ENCODE measurements around the gene CACNA2D1. TPM values are rescaled to one million over a fixed set of nuclear protein-coding genes. Genes with fewer than 3 reads are reported as not detected.

The CACNA2D1 gene
- total and polyA plus RNA-seq, 9 of the 15 experiments (the other 6 are each of a cell fraction or from before 2014, with no cell fraction given): 0.49 TPM; not detected in 8

DNA sequence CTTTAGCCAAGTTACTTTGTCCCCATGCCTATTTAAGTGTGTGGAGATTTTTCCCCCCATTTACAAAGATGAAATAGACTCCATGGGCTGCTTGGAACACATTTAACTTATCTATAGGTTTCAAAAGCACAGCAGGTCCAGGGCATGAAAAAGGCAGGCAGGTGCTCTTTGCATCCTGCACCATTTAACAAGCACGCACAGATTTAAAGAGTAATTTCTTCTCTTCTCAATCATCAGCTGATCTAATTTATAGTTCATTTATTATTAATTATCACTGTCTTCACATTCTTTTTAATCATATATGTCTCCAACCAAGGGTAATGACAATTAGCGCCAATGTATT lies 156.8 kb downstream of the CACNA2D1 start (continued):
- no peak for TF ChIP-seq GATAD2B (IDR thresholded peaks at IDR 0.05; ENCODE audit: borderline replicate concordance)
- no peak for TF ChIP-seq RB1 (IDR thresholded peaks at IDR 0.05; ENCODE audit: low read depth)
- no peak for TF ChIP-seq SIN3A (IDR thresholded peaks at IDR 0.05; ENCODE audit: borderline replicate concordance in 2 of 2, control insufficient read depth in 1 of 2, low read depth in 2 of 2, low read length in 2 of 2)
- TF ChIP-seq, protein P1, sequence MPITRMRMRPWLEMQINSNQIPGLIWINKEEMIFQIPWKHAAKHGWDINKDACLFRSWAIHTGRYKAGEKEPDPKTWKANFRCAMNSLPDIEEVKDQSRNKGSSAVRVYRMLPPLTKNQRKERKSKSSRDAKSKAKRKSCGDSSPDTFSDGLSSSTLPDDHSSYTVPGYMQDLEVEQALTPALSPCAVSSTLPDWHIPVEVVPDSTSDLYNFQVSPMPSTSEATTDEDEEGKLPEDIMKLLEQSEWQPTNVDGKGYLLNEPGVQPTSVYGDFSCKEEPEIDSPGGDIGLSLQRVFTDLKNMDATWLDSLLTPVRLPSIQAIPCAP (CRISPR knock-in tag; IDR thresholded peaks at IDR 0.05; ENCODE audit: borderline replicate concordance): no peak
- no peak for TF ChIP-seq POLR2G (IDR thresholded peaks at IDR 0.05; ENCODE audit: low read depth, low read length)

DNA sequence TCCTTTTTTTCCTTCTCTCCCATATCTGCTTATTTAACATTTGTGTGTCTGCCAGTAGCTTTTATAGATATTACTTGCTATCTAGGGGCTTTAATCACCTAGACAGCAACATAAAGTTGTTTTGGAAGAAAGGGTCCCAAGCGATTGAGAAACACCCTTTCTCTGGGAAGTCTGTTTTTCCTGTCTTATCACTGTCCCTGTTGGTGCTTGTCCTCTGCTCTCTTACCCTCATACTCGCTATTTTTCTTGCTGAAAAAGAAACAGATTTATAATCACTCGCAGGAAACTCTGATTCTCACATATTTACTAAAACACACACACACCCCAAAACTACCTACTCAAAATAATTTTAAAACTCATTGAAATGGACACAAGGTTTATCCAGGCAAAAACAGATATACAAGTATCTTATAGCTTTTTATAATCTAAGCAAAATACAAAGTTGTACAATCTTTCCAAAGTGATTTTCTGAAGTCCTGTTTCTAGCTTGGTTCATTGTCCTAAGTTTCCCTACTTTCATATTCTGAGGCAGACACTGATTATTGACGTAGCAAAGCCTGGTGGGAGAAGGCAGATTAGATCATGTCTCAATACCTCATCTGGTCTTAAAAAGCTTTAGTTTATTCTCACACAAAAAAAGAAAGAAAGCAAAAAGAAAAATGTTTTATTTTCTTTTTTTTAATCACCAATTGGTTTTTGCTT lies 157.3 kb downstream of the CACNA2D1 start:
- WGBS (ENCODE audit: insufficient coverage, low coverage, missing lambda C conversion rate): 1% methylated on average over 4 of the region's 4 CpGs
- Histone ChIP-seq H3K9me3 (replicated peaks; ENCODE audit: control insufficient read depth, insufficient read depth, low read depth, low read length) (no peaks in the 10 kb centered on the region), H3K4me1 (replicated peaks in 1 of 2; ENCODE audit: control insufficient read depth in 2 of 2, insufficient read depth in 2 of 2, low read length in 2 of 2) (no peaks in the 10 kb centered on the region), H3K4me3 (no peak overlapping the region), H3K27me3 (ENCODE audit: control insufficient read depth in 2 of 2, insufficient read depth in 2 of 2, low read length in 2 of 2) (no peaks in the 10 kb centered on the region), H4K20me1 (replicated peaks; ENCODE audit: control insufficient read depth, insufficient read depth, low read length) (no peaks in the 10 kb centered on the region), H3K9ac (ENCODE audit: insufficient read depth in 1 of 2, low read depth in 2 of 2, low read length in 2 of 2) (no peak overlapping the region), H3K27ac (ENCODE audit: extremely low read depth, low read depth, low read length) (no peak overlapping the region), H3K79me2 (ENCODE audit: control insufficient read depth, insufficient read depth, low read length) (no peaks in the 10 kb centered on the region), H3K4me2 (ENCODE audit: insufficient read depth, low read length) (no peak overlapping the region), H3K9me1 (ENCODE audit: control insufficient read depth, insufficient read depth, low read length) (no peaks in the 10 kb centered on the region), H2AFZ (ENCODE audit: low read depth, low read length) (no peak overlapping the region), H3K36me3 (ENCODE audit: control insufficient read depth, insufficient read depth, low read length) (no peaks in the 10 kb centered on the region)
- TF ChIP-seq RBM34 (IDR thresholded peaks at IDR 0.05; ENCODE audit: borderline replicate concordance, insufficient read depth, low read length): no peak
- no peak for DNase-seq (ENCODE audit: extremely low read depth in 1 of 4, low spot score in 3 of 4)
- in situ Hi-C loops (cut with MboI): no loop called here
- FAIRE-seq: no peak
- no TSS peak for BruUV-seq (replicated peaks)
- POLR2A ChIA-PET: no interaction called here
- intact Hi-C loops (cut with micrococcal nuclease): no loop called here
- ATAC-seq: no peak
- CTCF ChIA-PET (ENCODE audit: low intra/inter-chr PET ratio): no interaction called here

Measured in K562 (cell line).